H9 (cell line): ENCODE results near the gene ATF5. TPM values are rescaled to one million over a fixed set of nuclear protein-coding genes. Genes with fewer than 3 reads are reported as not detected.
"Not testable (repeated sequence)": the region's sequence is repeated elsewhere in the genome, so short reads cannot be mapped to it uniquely, and the experiment has no call there.

Experiments used
- DNase-seq: peaks from one replicate; pipeline ENCODE4 v3.0.0-alpha.2; 2017
- H2AFZ ChIP-seq: one replicate; pipeline ENCODE4 v1.6.1; 2013; ENCODE audit warnings: mild to moderate bottlenecking, low read length, control low read depth, moderate library complexity
- H2AK5ac ChIP-seq: 2 replicates; pipeline ENCODE4 v1.6.1; 2013; ENCODE audit warnings: low read length, control low read depth, mixed read lengths; ENCODE audit not compliant: insufficient read length
- H2BK120ac ChIP-seq: one replicate; pipeline ENCODE4 v1.6.1; 2013; ENCODE audit warnings: low read depth, mild to moderate bottlenecking, low read length, control low read depth, inconsistent platforms; ENCODE audit not compliant: poor library complexity, severe bottlenecking
- H2BK12ac ChIP-seq: 2 replicates; pipeline ENCODE4 v1.6.1; 2013; ENCODE audit warnings: low read length, control low read depth, mixed read lengths, low read depth; ENCODE audit not compliant: insufficient read length
- H2BK15ac ChIP-seq: 2 replicates; pipeline ENCODE4 v1.6.1; 2013; ENCODE audit warnings: low read depth, low read length, control low read depth
- H2BK20ac ChIP-seq: one replicate; pipeline ENCODE4 v1.6.1; 2013; ENCODE audit warnings: low read depth, mild to moderate bottlenecking, low read length, control low read depth, inconsistent platforms; ENCODE audit not compliant: poor library complexity, severe bottlenecking
- H2BK5ac ChIP-seq: 2 replicates; pipeline ENCODE4 v1.6.1; 2013; ENCODE audit warnings: low read length, control low read depth, mixed read lengths; ENCODE audit not compliant: insufficient read length
- H3K14ac ChIP-seq: 2 replicates; pipeline ENCODE4 v1.6.1; 2013; ENCODE audit warnings: low read length, control low read depth; ENCODE audit not compliant: insufficient read depth
- H3K18ac ChIP-seq: 2 replicates; pipeline ENCODE4 v1.6.1; 2013; ENCODE audit warnings: low read depth, mild to moderate bottlenecking, mixed read lengths, low read length, control low read depth; ENCODE audit not compliant: insufficient read length
- H3K23ac ChIP-seq: 2 replicates; pipeline ENCODE4 v1.6.1; 2013; ENCODE audit warnings: low read length, control low read depth, mixed read lengths, low read depth; ENCODE audit not compliant: insufficient read length
- H3K23me2 ChIP-seq: 2 replicates; pipeline ENCODE4 v1.6.1; 2013; ENCODE audit warnings: low read depth, mild to moderate bottlenecking, mixed read lengths, low read length, control low read depth; ENCODE audit not compliant: insufficient read length, poor library complexity, severe bottlenecking
- H3K27ac ChIP-seq: 2 replicates; pipeline ENCODE4 v1.5.1; 2013; ENCODE audit warnings: low read length, control low read depth, mixed read lengths, low read depth; ENCODE audit not compliant: insufficient read length
- H3K27me3 ChIP-seq: 2 replicates; pipeline ENCODE4 v1.6.1; 2013; ENCODE audit warnings: low read length, control low read depth, inconsistent platforms; ENCODE audit not compliant: insufficient read depth
- H3K4ac ChIP-seq: 2 replicates; pipeline ENCODE4 v1.6.1; 2013; ENCODE audit warnings: low read depth, mild to moderate bottlenecking, control low read depth, inconsistent platforms, low read length, moderate library complexity
- H3K4me1 ChIP-seq: 2 replicates; pipeline ENCODE4 v1.6.1; 2013; ENCODE audit warnings: low read length, control low read depth, inconsistent platforms; ENCODE audit not compliant: insufficient read depth
- H3K4me2 ChIP-seq: 2 replicates; pipeline ENCODE4 v1.6.1; 2013; ENCODE audit warnings: low read length, control low read depth, mixed read lengths; ENCODE audit not compliant: insufficient read length, insufficient read depth
- H3K56ac ChIP-seq: 2 replicates; pipeline ENCODE4 v1.6.1; 2013; ENCODE audit warnings: low read depth, mild to moderate bottlenecking, mixed read lengths, low read length, control low read depth; ENCODE audit not compliant: insufficient read length
- H3K79me1 ChIP-seq: 2 replicates; pipeline ENCODE4 v1.6.1; 2013; ENCODE audit warnings: low read depth, mild to moderate bottlenecking, moderate library complexity, low read length, control low read depth, inconsistent platforms; ENCODE audit not compliant: insufficient read depth, poor library complexity, severe bottlenecking
- H3K79me2 ChIP-seq: 2 replicates; pipeline ENCODE4 v1.6.1; 2013; ENCODE audit warnings: low read length, control low read depth, inconsistent platforms; ENCODE audit not compliant: insufficient read depth
- H3K9ac ChIP-seq: 2 replicates; pipeline ENCODE4 v1.6.1; 2013; ENCODE audit warnings: low read length, control low read depth, mixed read lengths; ENCODE audit not compliant: insufficient read length; ENCODE audit errors: extremely low read depth
- H3K9me3 ChIP-seq: one replicate; pipeline ENCODE4 v1.6.1; 2013; ENCODE audit warnings: low read depth, low read length, inconsistent platforms; ENCODE audit not compliant: control insufficient read depth
- H3T11ph ChIP-seq: one replicate; pipeline ENCODE4 v1.6.1; 2013; ENCODE audit warnings: mild to moderate bottlenecking, low read length, control low read depth, inconsistent platforms
- H4K20me1 ChIP-seq: one replicate; pipeline ENCODE4 v1.6.1; 2013; ENCODE audit not compliant: control insufficient read depth, insufficient read length, insufficient read depth
- H4K5ac ChIP-seq: 2 replicates; pipeline ENCODE4 v1.6.1; 2013; ENCODE audit warnings: low read depth, mild to moderate bottlenecking, mixed read lengths, low read length, control low read depth; ENCODE audit not compliant: insufficient read length
- H4K8ac ChIP-seq: replicated peaks from 2 replicates; pipeline ENCODE4 v1.6.1; 2013; ENCODE audit warnings: low read length, control low read depth, mixed read lengths, low read depth; ENCODE audit not compliant: insufficient read length
- H4K91ac ChIP-seq: 2 replicates; pipeline ENCODE4 v1.6.1; 2013; ENCODE audit warnings: low read depth, mild to moderate bottlenecking, moderate library complexity, mixed read lengths, low read length, control low read depth; ENCODE audit not compliant: insufficient read length
- H3K27ac Mint-ChIP-seq, 3 experiments: 2 replicates in 2 of 3; 3 replicates in 1 of 3; pipeline ENCODE4 v1.8.0; 2020 to 2021; ENCODE audit warnings: mixed read lengths in 3 of 3, mild to moderate bottlenecking in 1 of 3, moderate library complexity in 1 of 3
- H3K27me3 Mint-ChIP-seq: 2 replicates; pipeline ENCODE4 v1.8.0; 2021; ENCODE audit warnings: low read depth, mild to moderate bottlenecking, moderate library complexity, mixed read lengths
- H3K36me3 Mint-ChIP-seq, 3 experiments: 2 replicates in 2 of 3; 3 replicates in 1 of 3; pipeline ENCODE4 v1.8.0; 2020 to 2021; ENCODE audit warnings: low read depth in 3 of 3, mixed read lengths in 3 of 3; ENCODE audit not compliant: insufficient read depth in 1 of 3
- H3K4me1 Mint-ChIP-seq, 2 experiments: 2 replicates each; pipeline ENCODE4 v1.8.0; 2020; ENCODE audit warnings: mixed read lengths in 2 of 2
- H3K4me3 Mint-ChIP-seq, 2 experiments: 2 replicates in 1 of 2; 3 replicates in 1 of 2; pipeline ENCODE4 v1.8.0; 2020 to 2021; ENCODE audit warnings: mild to moderate bottlenecking in 2 of 2, mixed read lengths in 2 of 2, moderate library complexity in 1 of 2
- H3K9me3 Mint-ChIP-seq, 2 experiments: 2 replicates in 1 of 2; 3 replicates in 1 of 2; pipeline ENCODE4 v1.8.0; 2020; ENCODE audit warnings: mild to moderate bottlenecking in 2 of 2, mixed read lengths in 2 of 2, moderate library complexity in 1 of 2
- WGBS: extraction: QIAGEN DNeasy Blood & Tissue Kit; methylation state at CpG from one replicate; pipeline ENCODE4 v1.1.7; 2013; ENCODE audit warnings: missing lambda C conversion rate, low lambda C conversion rate, mixed read lengths; ENCODE audit not compliant: insufficient read length; ENCODE audit errors: extremely low coverage; 5-methylcytosine and 5-hydroxymethylcytosine counted together
- total RNA-seq: library from RNA; stranded (reverse); gene quantifications from 2 replicates; pipeline ENCODE4 v1.2.1, GENCODE V29; 2021
- TF ChIP-seq, protein P1 (sequence below): fragments of 200-600 bp; sonication (generic); conservative IDR thresholded peaks from 3 replicates; pipeline ENCODE4 v1.8.0; 2021; ENCODE audit warnings: antibody characterized with exemption, mild to moderate bottlenecking

ATF5 gene
- total RNA-seq, 1 experiment from 2014 or later: 18.5 TPM

DNA sequence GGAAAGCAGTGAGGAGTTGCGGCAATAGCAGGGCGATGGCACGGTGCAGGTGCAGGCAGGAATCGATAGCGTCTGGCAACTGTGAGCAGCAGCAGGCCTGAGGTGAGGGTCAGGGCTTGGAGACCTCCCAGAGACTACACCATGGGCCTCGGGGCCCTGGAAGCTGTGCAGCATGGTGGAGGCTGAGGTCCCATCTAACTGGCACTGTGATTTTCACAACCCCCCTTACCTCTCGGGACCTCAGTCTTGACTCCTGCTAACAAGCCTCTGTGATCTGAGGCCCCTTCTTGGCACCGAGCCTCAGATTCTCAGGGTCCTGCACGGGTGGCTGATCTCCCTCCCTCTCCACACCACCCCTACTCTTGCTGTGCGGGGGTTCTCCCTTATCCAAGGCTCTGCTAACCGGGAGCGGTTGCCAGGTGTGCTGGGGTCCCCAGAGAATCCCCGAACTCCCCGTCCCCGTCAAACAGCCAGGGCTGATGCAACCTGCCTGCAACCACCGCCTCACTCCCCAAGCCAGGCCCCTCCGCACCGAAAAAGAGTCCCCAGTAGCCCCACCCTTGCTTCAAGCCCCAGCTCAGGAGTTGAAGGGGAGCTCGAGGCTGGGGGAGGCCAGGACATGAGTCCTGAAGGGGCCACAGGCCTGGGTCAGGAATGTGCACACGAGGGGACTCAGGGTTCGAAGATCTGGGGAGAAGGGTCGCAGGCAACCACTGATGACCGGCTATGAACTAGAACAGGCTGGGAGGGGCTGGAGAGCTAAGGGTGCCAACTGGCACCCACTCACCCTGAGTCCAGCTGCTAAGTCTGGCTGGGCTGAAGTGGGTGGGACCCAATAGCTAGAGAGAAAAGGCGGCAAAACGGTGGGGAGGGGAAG, 4.8 kb upstream of the ATF5 start:
- Histone ChIP-seq H3K79me1 (peaks cover 5% of the 10 kb centered on the region), H2BK20ac (no peak overlapping the region), H3K23ac (no peak overlapping the region), H3K27me3 (no peaks in the 10 kb centered on the region), H3T11ph (no peak overlapping the region), H3K18ac (no peak overlapping the region), H4K8ac (no peak overlapping the region), H3K79me2 (peaks cover 41% of the 10 kb centered on the region; the same call in 1 of the 2 replicates), H3K9me3 (no peaks in the 10 kb centered on the region), H3K27ac (no peak overlapping the region), H3K4ac (no peak overlapping the region), H2BK15ac (no peak overlapping the region), H4K5ac (no peak overlapping the region), H3K14ac (no peak overlapping the region), H2AFZ (no peak overlapping the region), H2AK5ac (no peak overlapping the region), H3K4me2 (no peak overlapping the region), H3K9ac (no peak overlapping the region), H2BK12ac (no peak overlapping the region), H2BK5ac (no peak overlapping the region), H3K4me1 (no peaks in the 10 kb centered on the region), H3K56ac (no peak overlapping the region), H3K23me2 (peaks cover 4% of the 10 kb centered on the region), H2BK120ac (no peak overlapping the region), H4K91ac (no peak overlapping the region), H4K20me1 (peaks cover 5% of the 10 kb centered on the region)
- no CpG with 5 or more reads among the region's 25 CpGs for WGBS
- DNase-seq: no peak
- Mint-ChIP-seq H3K4me1 (peaks cover 30 to 58% of the 10 kb centered on the region in 2 experiments), H3K27me3 (peaks cover under 1% of the 10 kb centered on the region; the same call in 1 of the 2 replicates), H3K4me3 (peak overlapping the region in 1 of 2 experiments; percentile 57; a peak in 2 of 5 replicates), H3K27ac (peak overlapping the region; percentile 73 to 92 (median 83)), H3K9me3 (peaks cover 0 to 2% of the 10 kb centered on the region in 2 experiments; a peak in 3 of 5 replicates), H3K36me3 (peaks cover 54 to 84% (median 80%) of the 10 kb centered on the region in 3 experiments; a peak in 6 of 7 replicates)
- TF ChIP-seq, protein P1, sequence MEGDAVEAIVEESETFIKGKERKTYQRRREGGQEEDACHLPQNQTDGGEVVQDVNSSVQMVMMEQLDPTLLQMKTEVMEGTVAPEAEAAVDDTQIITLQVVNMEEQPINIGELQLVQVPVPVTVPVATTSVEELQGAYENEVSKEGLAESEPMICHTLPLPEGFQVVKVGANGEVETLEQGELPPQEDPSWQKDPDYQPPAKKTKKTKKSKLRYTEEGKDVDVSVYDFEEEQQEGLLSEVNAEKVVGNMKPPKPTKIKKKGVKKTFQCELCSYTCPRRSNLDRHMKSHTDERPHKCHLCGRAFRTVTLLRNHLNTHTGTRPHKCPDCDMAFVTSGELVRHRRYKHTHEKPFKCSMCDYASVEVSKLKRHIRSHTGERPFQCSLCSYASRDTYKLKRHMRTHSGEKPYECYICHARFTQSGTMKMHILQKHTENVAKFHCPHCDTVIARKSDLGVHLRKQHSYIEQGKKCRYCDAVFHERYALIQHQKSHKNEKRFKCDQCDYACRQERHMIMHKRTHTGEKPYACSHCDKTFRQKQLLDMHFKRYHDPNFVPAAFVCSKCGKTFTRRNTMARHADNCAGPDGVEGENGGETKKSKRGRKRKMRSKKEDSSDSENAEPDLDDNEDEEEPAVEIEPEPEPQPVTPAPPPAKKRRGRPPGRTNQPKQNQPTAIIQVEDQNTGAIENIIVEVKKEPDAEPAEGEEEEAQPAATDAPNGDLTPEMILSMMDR: no peak

DNA sequence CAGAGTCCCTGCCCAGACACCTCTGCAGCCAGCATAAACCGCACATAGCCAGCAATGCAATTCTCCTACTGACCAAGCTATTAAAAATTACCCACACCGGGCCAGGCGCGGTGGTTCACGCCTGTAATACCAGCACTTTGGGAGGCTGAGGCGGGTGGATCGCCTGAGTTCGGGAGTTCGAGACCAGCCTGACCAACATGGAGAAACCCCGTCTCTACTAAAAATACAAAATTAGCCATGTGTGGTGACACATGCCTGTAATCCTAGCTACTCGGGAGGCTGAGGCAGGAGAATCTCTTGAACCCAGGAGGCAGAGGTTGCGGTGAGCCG, 4.2 kb upstream of the ATF5 start:
- not testable (repeated sequence) for H3K9me3 Mint-ChIP-seq, H3K4me1 ChIP-seq, H3T11ph ChIP-seq, H3K18ac ChIP-seq, H4K91ac ChIP-seq, H3K79me1 ChIP-seq, H4K8ac ChIP-seq, H3K4ac ChIP-seq, H2AFZ ChIP-seq, H2BK120ac ChIP-seq, H3K4me2 ChIP-seq, H3K9me3 ChIP-seq, H3K27me3 Mint-ChIP-seq, H2BK5ac ChIP-seq, H2BK12ac ChIP-seq, H3K4me3 Mint-ChIP-seq, H3K9ac ChIP-seq, H3K14ac ChIP-seq, H4K5ac ChIP-seq, H2BK15ac ChIP-seq, H3K27me3 ChIP-seq, H2AK5ac ChIP-seq, H2BK20ac ChIP-seq, H3K27ac ChIP-seq, H4K20me1 ChIP-seq, H3K56ac ChIP-seq, H3K23me2 ChIP-seq, H3K23ac ChIP-seq, DNase-seq
- 0 out of 7 replicates have a peak overlapping the region, but pooled peaks of 1 of the 3 experiments have one; percentile 73 for H3K27ac Mint-ChIP-seq
- H3K79me2 ChIP-seq: peaks cover 39% of the 10 kb centered on the region; the same call in 1 of the 2 replicates
- WGBS: no CpG with 5 or more reads among the region's 13 CpGs
- H3K4me1 Mint-ChIP-seq: peaks cover 28 to 58% of the 10 kb centered on the region in 2 experiments
- peaks cover 52 to 80% (median 75%) of the 10 kb centered on the region in 3 experiments; a peak in 6 of 7 replicates for H3K36me3 Mint-ChIP-seq
